CD4-positive, alpha-beta T cell treated with Interleukin-4 for 4 hours (primary cell): ENCODE measurements around the gene DCD.
A peak's percentile ranks its signal among the peaks of the same experiment; 100 is the strongest.
"Not testable (repeated sequence)": the region's sequence is repeated elsewhere in the genome, so short reads cannot be mapped to it uniquely, and the experiment has no call there.

Source experiments
- DNase-seq: peaks from one replicate; pipeline ENCODE4 v3.0.0-alpha.2; 2020

DCD gene

GRCh38 chr12:54648265-54648664 lies at the start of gene DCD:
DCD (minus strand) TSS chr12:54648365; CDS start chr12:54648303, 62 bp downstream.
- no peak for DNase-seq

GRCh38 chr12:54697851-54698250 lies 49.7 kb upstream of the DCD start:
- no peak for DNase-seq

GRCh38 chr12:54692353-54692752 lies 44.2 kb upstream of the DCD start:
- DNase-seq: no peak

GRCh38 chr12:54689984-54690383 lies 41.8 kb upstream of the DCD start:
- no peak for DNase-seq

- no peak for DNase-seq
Observed at GRCh38 chr12:54689034-54689372, 40.8 kb upstream of the DCD start.

- no peak for DNase-seq
Observed at GRCh38 chr12:54688309-54689033, 40.3 kb upstream of the DCD start.

- no peak for DNase-seq
Observed at GRCh38 chr12:54684636-54685630, 36.8 kb upstream of the DCD start.

- no peak for DNase-seq
Observed at GRCh38 chr12:54683398-54683797, 35.2 kb upstream of the DCD start.

- DNase-seq: no peak
Observed at GRCh38 chr12:54682674-54683073, 34.5 kb upstream of the DCD start.

GRCh38 chr12:54680374-54680773 lies 32.2 kb upstream of the DCD start:
- peak; percentile 5 for DNase-seq

- DNase-seq: no peak
Observed at GRCh38 chr12:54678131-54678530, 30.0 kb upstream of the DCD start.

GRCh38 chr12:54667945-54668344 lies 19.8 kb upstream of the DCD start:
- no peak for DNase-seq

- no peak for DNase-seq
Observed at GRCh38 chr12:54666008-54666407, 17.8 kb upstream of the DCD start.

- not testable (repeated sequence) for DNase-seq
Observed at GRCh38 chr12:54665022-54665635, 17.0 kb upstream of the DCD start.

- DNase-seq: no peak
Observed at GRCh38 chr12:54663603-54664002, 15.4 kb upstream of the DCD start.

GRCh38 chr12:54662026-54662425 lies 13.9 kb upstream of the DCD start:
- no peak for DNase-seq

- no peak for DNase-seq
Observed at GRCh38 chr12:54661048-54661447, 12.9 kb upstream of the DCD start.

- DNase-seq: no peak
Observed at GRCh38 chr12:54660320-54660962, 12.3 kb upstream of the DCD start.

- DNase-seq: peak; percentile 32
Observed at GRCh38 chr12:54658306-54659264, 10.4 kb upstream of the DCD start.

GRCh38 chr12:54657105-54657607 lies 9.0 kb upstream of the DCD start:
- no peak for DNase-seq

GRCh38 chr12:54654926-54655325 lies 6.8 kb upstream of the DCD start:
- DNase-seq: no peak

- no peak for DNase-seq
Observed at GRCh38 chr12:54653025-54653424, 4.9 kb upstream of the DCD start.
